Erythroblast (primary cell): ENCODE data around the gene GAREM1.
"Not testable (repeated sequence)": the region's sequence is repeated elsewhere in the genome, so short reads cannot be mapped to it uniquely, and the experiment has no call there.

ENCODE experiments used
- DNase-seq, 2 experiments: peaks; one replicate each; lab custom pipeline; 2025; lab: John Stamatoyannopoulos, UW
- GATA1 ChIP-seq: IDR thresholded peaks from 2 replicates; pipeline ENCODE4 v1.6.1; 2011; ENCODE audit warnings: low read depth, mild to moderate bottlenecking, control low read depth, low read length, moderate library complexity
- POLR2A ChIP-seq: IDR thresholded peaks from 2 replicates; pipeline ENCODE4 v1.6.1; 2011; ENCODE audit warnings: mild to moderate bottlenecking, low read length

The GAREM1 gene

GRCh38 chr18:32301976-32302743, 168.5 kb downstream of the GAREM1 start:
- TF ChIP-seq GATA1 = no peak
- TF ChIP-seq POLR2A = no peak
- no peak for DNase-seq

DNA sequence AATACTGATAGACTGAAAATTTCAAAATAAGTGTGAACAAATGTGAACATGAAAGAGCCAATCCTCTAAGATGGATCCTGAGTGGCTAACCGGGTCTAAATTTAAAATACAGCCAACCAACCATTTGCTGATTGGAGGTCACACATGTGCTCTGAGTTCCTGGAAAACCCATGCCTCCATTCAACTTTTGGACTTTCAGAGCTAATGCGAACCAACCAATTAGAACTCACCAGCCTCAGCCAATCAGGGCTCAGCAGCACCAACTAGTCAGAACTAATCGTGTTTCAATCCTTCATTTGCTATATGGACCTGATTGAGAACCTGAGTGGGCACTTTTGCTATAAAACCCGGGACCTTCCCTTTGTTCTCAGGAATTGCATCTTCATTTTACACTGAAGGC, 169.3 kb downstream of the GAREM1 start:
- TF ChIP-seq POLR2A (no peak), GATA1 (no peak)
- no peak for DNase-seq

DNA sequence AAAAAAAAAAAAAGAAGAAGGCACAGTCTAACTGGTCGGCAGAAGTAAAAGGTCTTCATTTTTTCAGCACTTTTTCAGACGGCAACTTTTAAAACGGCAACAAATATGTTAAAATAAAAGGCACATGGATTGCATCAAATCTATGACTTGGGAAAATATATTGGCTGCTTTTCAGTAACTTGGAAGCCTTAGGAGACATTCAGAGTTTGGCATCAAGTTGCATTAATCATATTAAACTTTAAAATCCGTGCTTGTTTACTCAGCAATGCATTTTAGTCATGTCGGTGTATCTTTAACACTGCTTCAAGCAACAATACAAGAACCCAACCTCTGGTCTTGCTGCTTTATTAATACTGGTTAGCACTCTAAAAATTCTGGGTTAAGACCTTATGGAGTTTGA, 169.8 kb downstream of the GAREM1 start:
- no peak for DNase-seq

GRCh38 chr18:32299484-32299883, 171.2 kb downstream of the GAREM1 start:
- no peak for DNase-seq
- no peak for TF ChIP-seq GATA1
- no peak for TF ChIP-seq POLR2A

More for the DNA sequence above, 169.8 kb downstream of the GAREM1 start:
- TF ChIP-seq POLR2A (no peak), GATA1 (no peak)

- TF ChIP-seq GATA1 (no peak), POLR2A (no peak)
Measured at GRCh38 chr18:32298171-32298667, 172.5 kb downstream of the GAREM1 start.

DNA sequence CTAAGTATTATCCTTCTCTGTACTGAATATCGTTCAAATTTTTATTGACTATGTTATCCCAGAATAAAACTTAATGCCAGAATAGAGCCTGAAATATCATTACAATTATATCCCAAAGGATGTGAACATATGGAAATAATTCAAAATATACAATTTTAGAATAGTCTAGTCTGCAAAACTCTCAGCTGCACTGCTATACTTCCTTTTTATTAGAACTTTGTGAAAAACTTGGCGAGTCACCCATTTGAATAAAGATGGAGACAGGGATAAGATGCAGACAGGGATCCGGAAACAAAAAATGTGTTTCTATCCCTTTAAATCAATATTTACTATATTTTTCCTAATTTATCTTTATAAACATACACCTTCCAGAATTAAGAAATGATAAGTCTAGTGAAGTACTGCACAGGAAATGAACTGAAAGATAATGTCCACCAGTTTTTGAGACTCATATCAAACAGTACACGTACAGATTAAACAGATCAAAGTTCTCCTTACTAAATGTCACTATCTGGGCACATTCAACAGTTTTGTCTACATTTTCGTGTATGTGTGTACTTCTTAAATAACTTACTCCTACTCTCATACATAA, 173.0 kb downstream of the GAREM1 start:
- no peak for DNase-seq
- TF ChIP-seq GATA1 (no peak), POLR2A (no peak)

More at GRCh38 chr18:32298171-32298667, 172.5 kb downstream of the GAREM1 start:
- DNase-seq = no peak

DNA sequence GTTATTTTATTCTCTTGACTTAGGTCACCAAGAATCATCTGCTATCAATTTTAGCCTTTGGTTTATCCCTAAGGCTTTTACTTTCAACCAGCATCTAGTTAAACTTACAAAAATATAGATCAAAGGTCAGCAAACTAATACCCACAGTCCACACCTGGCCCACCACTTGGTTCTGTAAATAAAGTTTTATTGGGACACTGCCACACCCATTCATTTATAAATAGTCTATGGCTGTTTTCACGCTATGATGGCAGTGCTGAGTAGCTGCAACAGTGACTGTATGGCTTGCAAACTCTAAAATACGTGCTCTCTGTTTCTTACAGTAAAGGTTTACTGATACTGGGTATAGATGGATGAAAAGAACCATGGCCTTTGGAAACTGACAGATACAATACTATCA, 173.8 kb downstream of the GAREM1 start:
- DNase-seq = no peak
- TF ChIP-seq GATA1 (no peak), POLR2A (no peak)

GRCh38 chr18:32295604-32296003, 175.1 kb downstream of the GAREM1 start:
- TF ChIP-seq POLR2A = no peak
- TF ChIP-seq GATA1 = no peak
- no peak for DNase-seq

GRCh38 chr18:32293107-32293506, 177.6 kb downstream of the GAREM1 start:
- no peak for DNase-seq
- TF ChIP-seq POLR2A (no peak), GATA1 (no peak)

- DNase-seq = not testable (repeated sequence)
Measured at GRCh38 chr18:32291623-32292022, 179.1 kb downstream of the GAREM1 start.

DNA sequence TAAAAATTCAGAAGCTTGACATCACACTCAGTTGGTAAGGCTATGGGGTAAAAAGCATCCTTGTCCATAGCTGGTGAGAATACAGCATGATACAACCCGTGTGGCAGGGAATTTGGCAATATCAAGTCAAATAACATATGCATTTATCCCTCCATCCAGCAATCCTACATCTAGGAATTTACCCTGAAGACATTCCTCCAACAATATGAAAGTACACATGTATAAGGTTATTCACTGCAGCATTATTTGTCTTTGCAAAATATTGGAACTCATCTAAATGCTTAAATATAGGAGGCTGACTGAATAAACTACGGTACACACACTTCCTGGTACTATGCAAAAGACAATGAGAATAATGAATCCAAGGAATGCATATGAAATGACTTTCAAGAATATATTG, 179.9 kb downstream of the GAREM1 start:
- no peak for TF ChIP-seq GATA1
- no peak for DNase-seq

- TF ChIP-seq POLR2A (no peak), GATA1 (no peak)
- peak; percentile 38 to 59 for DNase-seq
Measured at GRCh38 chr18:32289483-32290075, 181.1 kb downstream of the GAREM1 start.

DNA sequence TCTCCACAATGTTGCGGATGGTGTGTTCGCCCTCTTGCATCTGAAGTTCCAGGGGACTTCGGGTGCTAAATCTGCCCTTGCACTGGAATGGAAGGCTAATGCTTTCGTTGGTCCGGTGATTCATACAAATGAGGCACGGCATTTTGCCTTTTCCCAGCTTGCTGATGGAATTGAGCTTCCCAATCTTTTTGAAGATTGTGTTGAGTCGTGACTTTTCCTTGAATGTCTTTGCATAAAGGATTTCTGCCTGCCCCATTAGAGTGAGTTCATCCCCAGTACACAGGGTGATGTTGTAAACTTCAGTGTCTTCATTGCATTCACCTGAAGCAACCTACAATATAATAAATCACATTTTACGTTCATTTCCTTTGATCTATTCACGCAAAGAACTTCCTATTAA, 182.8 kb downstream of the GAREM1 start:
- no peak for DNase-seq
- TF ChIP-seq POLR2A = no peak
- no peak for TF ChIP-seq GATA1

- TF ChIP-seq POLR2A (no peak), GATA1 (no peak)
- DNase-seq = no peak
Measured at GRCh38 chr18:32287249-32287648, 183.4 kb downstream of the GAREM1 start.

DNA sequence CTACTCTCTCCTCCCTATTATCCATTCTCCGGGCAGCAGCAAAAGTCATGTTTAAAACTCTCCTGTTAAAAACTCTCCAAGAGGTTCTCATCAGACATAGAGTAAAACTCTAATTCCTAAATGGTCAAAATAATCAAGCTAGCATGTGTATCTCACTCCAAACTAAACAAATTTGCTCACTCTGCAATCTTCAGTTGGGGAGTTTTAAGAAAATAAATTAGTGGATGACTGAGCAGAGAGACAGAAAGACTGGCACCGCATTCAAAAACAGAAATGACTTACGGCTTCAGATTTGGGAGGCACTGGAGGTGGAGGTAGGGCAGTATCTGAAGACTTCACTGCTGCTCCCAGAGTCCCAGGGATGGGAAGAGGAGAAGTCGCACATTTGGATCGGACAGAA, 183.9 kb downstream of the GAREM1 start:
- TF ChIP-seq POLR2A = no peak
- no peak for TF ChIP-seq GATA1

More for the DNA sequence above, 183.9 kb downstream of the GAREM1 start:
- no peak for DNase-seq
